Measurements from ENCODE around the gene GNL1.
"Not testable (repeated sequence)": the region's sequence is repeated elsewhere in the genome, so short reads cannot be mapped to it uniquely, and the experiment has no call there.

GNL1 gene

GRCh38 chr6:30497261-30497599, 59.1 kb downstream of the GNL1 start:
- DNase-seq (ENCODE audit: low read depth), result not testable (repeated sequence)

GRCh38 chr6:30495993-30496392, 60.3 kb downstream of the GNL1 start:
- no peak for DNase-seq (ENCODE audit: low read depth)

- not testable (repeated sequence) for DNase-seq (ENCODE audit: low read depth)
Observed at GRCh38 chr6:30495060-30495459, 61.2 kb downstream of the GNL1 start.

GRCh38 chr6:30494291-30494861, 61.9 kb downstream of the GNL1 start:
- no peak for DNase-seq (ENCODE audit: low read depth)

GRCh38 chr6:30493643-30494250, 62.5 kb downstream of the GNL1 start:
- DNase-seq (ENCODE audit: low read depth), result no peak

- no peak for DNase-seq (ENCODE audit: low read depth)
Observed at GRCh38 chr6:30491991-30492952, 64.0 kb downstream of the GNL1 start.
